22Rv1 (cell line): ENCODE measurements around the gene ZNF785.

ENCODE experiments used
- H3K27ac ChIP-seq: fragments of 450-650 bp; 2 replicates; pipeline ENCODE4 v1.5.1; 2017
- ZFX ChIP-seq: fragments of 450-650 bp; IDR thresholded peaks from 2 replicates; pipeline ENCODE4 v1.6.1; 2017; ENCODE audit warnings: antibody characterized with exemption, borderline replicate concordance
- TF ChIP-seq, protein P1 (sequence below): fragments of 450-650 bp; IDR thresholded peaks from 2 replicates; pipeline ENCODE4 v1.5.1; 2017; ENCODE audit warnings: mild to moderate bottlenecking

ZNF785 gene

DNA sequence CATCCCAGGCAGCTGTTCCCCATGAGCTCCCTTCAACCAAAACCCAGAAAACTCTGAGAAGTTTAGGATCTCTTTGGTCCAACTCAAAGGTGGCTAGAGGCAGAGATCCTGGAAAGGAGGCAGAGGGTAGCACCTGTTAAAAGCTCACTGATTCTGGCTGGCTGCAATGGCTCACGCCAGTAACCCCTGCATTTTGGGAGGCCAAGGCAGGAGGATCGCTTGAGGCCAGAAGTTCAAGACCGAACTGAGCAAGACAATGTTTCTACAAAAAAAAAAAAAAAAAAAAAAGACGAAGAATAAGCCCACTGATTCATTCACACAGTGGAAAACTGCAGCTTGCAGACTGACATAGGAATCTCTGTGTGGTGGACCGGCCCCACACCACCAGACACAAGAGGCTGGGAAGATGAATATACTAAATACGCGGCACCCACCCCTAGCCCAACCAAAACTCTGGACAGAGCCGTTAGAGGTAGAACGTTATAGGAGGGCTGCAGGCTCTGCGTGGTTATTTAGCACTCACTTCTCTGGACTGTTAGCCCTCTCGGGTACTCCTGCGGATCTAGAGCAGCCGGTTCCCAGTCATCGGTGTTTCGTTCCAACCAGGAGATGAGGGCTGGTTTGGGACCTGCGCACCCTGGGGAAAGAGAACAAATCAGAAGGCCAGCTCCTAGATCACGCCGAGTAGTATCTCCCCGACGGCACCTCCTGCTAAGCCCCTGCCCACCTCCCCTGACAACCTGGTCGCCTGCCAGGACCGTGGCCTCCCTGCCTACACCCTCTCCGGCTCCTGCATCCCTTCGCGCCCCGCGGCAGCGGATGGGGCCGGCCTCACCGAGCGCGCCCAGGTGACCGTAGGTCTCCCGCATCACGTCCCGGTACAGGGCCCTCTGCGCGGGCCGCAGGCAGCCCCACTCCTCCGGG is 23.8 kb upstream of the ZNF785 start:
- peak overlapping the region; percentile 92 for H3K27ac ChIP-seq

DNA sequence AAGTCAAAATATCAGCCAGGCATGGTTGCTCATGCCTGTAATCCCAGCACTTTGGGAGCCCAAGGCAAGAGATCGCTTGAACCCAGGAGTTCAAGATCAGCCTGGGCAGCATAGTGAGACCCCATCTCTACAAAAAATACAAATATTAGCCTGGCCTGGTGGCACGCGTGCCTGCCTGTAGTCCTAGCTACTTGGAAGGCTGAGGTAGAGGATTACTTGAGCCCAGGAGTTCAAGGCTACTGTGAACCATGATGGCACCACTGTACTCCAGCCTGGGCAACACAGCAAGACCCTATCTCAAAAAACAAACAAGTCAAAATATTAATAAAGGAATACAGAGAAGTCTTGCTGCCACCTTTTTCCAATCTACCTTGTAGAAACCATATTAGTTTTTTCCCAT is 20.5 kb upstream of the ZNF785 start:
- TF ChIP-seq, protein P1, sequence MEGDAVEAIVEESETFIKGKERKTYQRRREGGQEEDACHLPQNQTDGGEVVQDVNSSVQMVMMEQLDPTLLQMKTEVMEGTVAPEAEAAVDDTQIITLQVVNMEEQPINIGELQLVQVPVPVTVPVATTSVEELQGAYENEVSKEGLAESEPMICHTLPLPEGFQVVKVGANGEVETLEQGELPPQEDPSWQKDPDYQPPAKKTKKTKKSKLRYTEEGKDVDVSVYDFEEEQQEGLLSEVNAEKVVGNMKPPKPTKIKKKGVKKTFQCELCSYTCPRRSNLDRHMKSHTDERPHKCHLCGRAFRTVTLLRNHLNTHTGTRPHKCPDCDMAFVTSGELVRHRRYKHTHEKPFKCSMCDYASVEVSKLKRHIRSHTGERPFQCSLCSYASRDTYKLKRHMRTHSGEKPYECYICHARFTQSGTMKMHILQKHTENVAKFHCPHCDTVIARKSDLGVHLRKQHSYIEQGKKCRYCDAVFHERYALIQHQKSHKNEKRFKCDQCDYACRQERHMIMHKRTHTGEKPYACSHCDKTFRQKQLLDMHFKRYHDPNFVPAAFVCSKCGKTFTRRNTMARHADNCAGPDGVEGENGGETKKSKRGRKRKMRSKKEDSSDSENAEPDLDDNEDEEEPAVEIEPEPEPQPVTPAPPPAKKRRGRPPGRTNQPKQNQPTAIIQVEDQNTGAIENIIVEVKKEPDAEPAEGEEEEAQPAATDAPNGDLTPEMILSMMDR = no peak
- H3K27ac ChIP-seq = no peak overlapping the region

More for the DNA sequence above, 23.8 kb upstream of the ZNF785 start:
- no peak for TF ChIP-seq ZFX
- TF ChIP-seq, protein P1 = no peak

DNA sequence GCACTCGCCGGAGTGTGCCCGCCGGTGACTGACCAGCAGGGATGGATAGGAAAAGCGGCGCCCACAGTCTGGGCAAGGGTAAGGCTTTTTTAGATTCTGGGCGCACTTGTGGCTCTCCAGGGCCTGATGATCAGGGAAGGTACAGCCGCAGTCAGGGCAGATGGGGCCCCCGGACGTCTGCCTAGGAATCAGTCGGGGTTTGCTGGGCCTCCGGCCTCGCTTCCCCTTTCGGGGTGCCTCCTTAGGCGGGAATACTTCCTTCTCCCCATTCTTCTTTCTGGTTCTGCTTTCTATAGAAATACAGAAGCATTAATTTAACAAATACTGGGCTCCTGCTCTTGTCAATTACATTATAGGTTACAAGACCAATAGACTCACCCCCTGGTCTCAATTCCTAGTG is 19.7 kb upstream of the ZNF785 start:
- no peak overlapping the region for H3K27ac ChIP-seq
- TF ChIP-seq, protein P1 = no peak
- no peak for TF ChIP-seq ZFX

DNA sequence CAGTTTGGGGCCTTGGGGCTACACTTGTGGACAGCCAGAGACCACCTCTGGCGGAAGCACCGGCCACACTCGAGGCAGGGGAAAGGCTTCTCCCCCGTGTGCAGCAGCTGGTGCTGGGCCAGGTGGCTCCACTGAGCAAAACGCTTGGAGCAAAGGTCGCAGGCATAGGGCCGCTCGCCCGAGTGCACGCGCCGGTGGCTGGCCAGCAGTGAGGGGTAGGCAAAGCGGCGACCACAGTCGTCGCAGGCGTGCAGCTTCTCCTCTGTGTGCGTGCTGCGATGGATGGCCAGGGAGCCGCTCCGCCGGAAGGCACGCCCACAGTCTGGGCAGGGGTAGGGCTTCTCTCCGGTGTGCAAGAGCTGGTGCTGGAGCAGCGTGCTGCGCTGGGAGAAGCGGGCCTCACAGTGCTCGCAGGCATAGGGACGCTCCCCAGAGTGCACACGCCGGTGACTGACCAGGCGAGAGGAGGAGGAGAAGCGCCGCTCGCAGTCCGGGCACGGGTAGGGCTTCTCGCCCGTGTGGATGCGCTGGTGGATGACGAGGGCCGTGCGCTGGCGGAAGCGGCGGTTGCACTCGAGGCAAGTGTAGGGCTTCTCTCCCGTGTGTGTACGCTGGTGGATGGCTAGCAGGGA is 18.9 kb upstream of the ZNF785 start:
- H3K27ac ChIP-seq = no peak overlapping the region
- TF ChIP-seq ZFX = no peak
- TF ChIP-seq, protein P1 = no peak

DNA sequence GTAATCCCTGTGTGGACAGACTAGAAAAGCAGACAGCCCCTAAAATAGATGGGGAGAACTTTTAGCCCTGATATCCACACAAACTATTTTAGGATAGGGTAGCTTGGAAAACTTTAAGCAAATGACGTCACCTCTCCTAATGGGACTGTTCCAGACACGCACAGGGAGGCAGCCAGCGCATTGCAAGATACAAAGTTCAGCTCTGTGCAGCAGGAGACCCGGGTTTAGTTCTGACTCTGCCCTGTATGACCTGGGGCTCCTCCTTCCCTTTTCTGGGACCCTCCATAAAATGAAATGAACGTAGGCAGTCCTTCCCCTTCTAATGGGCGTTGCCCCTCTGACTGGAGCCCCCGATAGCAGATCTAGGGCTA is 18.4 kb upstream of the ZNF785 start:
- TF ChIP-seq, protein P1 = no peak
- no peak for TF ChIP-seq ZFX
- no peak overlapping the region for H3K27ac ChIP-seq

DNA sequence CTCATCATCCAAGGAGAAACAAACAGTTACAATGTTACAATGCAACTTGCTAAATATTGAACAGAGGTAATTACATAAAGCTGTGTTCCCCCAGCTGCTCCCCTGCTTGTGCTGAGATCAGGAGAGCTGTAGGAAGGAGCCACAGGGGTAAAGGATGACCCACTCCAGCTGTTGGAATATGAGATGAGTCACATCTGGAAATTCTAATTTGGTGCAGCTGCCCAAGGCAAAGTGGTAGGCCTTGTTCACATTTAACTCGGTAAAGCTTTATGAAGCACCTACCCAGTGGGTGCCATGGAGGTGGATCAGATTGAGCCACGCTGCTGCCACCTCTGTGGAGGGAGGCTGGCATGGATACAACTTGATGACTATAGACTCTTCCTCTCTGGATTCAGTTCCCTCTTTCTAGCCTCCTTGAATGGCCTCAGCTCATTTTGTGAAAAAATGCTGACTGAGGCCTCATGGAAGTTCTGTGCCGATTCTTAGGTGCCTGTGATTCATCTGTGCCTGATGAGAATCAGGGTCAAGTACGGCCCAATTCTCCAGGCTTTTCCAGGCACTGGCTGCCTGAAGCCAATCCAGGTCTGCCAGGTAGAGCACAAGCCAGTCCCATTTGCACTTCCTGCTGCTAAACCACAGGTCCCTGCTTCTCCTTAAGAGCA is 17.2 kb upstream of the ZNF785 start:
- H3K27ac ChIP-seq = no peak overlapping the region

More for the DNA sequence above, 17.2 kb upstream of the ZNF785 start:
- TF ChIP-seq ZFX = no peak
- TF ChIP-seq, protein P1 = no peak
